Smooth muscle cell (in vitro differentiated cells): ENCODE results near the gene FYN. TPM values are rescaled to one million over a fixed set of nuclear protein-coding genes. Genes with fewer than 3 reads are reported as not detected.
A peak's percentile ranks its signal among the peaks of the same experiment; 100 is the strongest.

Experiments
- DNase-seq: peaks from one replicate; lab custom pipeline; 2025; ENCODE audit not compliant: unreplicated experiment; lab: John Stamatoyannopoulos, UW
- H2AFZ ChIP-seq: fragments of 200-600 bp; sonication (generic); 2 replicates; pipeline ENCODE4 v1.6.0; 2016; ENCODE audit warnings: antibody characterized with exemption, low read depth, mild to moderate bottlenecking
- H3F3A ChIP-seq: fragments of 200-600 bp; sonication (generic); 2 replicates; pipeline ENCODE4 v1.6.0; 2017; ENCODE audit warnings: antibody characterized with exemption, low read depth
- H3K27ac ChIP-seq: fragments of 200-600 bp; sonication (generic); 2 replicates; pipeline ENCODE4 v1.5.1; 2016; ENCODE audit warnings: low read depth, mild to moderate bottlenecking
- H3K27me3 ChIP-seq: fragments of 200-600 bp; sonication (generic); 2 replicates; pipeline ENCODE4 v1.6.1; 2016; ENCODE audit warnings: low read depth, mild to moderate bottlenecking
- H3K36me3 ChIP-seq: fragments of 200-600 bp; sonication (generic); 2 replicates; pipeline ENCODE4 v1.5.1; 2016; ENCODE audit warnings: low read depth
- H3K4me1 ChIP-seq: fragments of 200-600 bp; sonication (generic); 2 replicates; pipeline ENCODE4 v1.5.1; 2016; ENCODE audit warnings: low read depth
- H3K4me2 ChIP-seq: fragments of 200-600 bp; sonication (generic); 2 replicates; pipeline ENCODE4 v1.6.0; 2016; ENCODE audit warnings: mild to moderate bottlenecking
- H3K4me3 ChIP-seq: fragments of 200-600 bp; sonication (generic); 2 replicates; pipeline ENCODE4 v1.5.1; 2016; ENCODE audit warnings: mild to moderate bottlenecking
- H3K79me2 ChIP-seq: fragments of 200-600 bp; sonication (generic); 2 replicates; pipeline ENCODE4 v1.6.0; 2016; ENCODE audit warnings: low read depth, mild to moderate bottlenecking
- H3K9ac ChIP-seq: fragments of 200-600 bp; sonication (generic); 2 replicates; pipeline ENCODE4 v1.6.0; 2016; ENCODE audit warnings: low read depth
- H3K9me3 ChIP-seq: fragments of 200-600 bp; sonication (generic); replicated peaks from 2 replicates; pipeline ENCODE4 v1.5.1; 2016; ENCODE audit warnings: low read depth
- H4K20me1 ChIP-seq: fragments of 200-600 bp; sonication (generic); 2 replicates; pipeline ENCODE4 v1.6.0; 2016; ENCODE audit warnings: low read depth
- CTCF ChIP-seq: fragments of 200-600 bp; sonication (generic); IDR thresholded peaks from 2 replicates; pipeline ENCODE4 v1.5.1; 2017; ENCODE audit warnings: borderline replicate concordance, mild to moderate bottlenecking, antibody characterized with exemption; ENCODE audit not compliant: insufficient read depth, poor library complexity, severe bottlenecking
- WGBS: methylation state at CpG from one replicate; pipeline ENCODE4 v1.1.7; 2016; ENCODE audit warnings: low lambda C conversion rate; 5-methylcytosine and 5-hydroxymethylcytosine counted together
- polyA plus RNA-seq: library from polyadenylated mRNA; unstranded; fragments of >200 nt; fragmentation: Nextera tagmentation; extraction: Ambion mirVana; gene quantifications from 2 replicates; pipeline ENCODE4 v1.2.1, GENCODE V29; 2016
- total RNA-seq: library from RNA; depleted of rRNA; stranded (reverse); fragments of >200 nt; gene quantifications from 2 replicates; pipeline ENCODE4 v1.2.3, GENCODE V29; 2014

FYN gene
- total and polyA plus RNA-seq, 2 experiments from 2014 or later = 110 to 138 TPM

- peak overlapping the region; percentile 68 for H3K4me2 ChIP-seq
- H2AFZ ChIP-seq = no peak overlapping the region
- H3K36me3 ChIP-seq = no peaks in the 10 kb centered on the region
- H3K27me3 ChIP-seq = no peaks in the 10 kb centered on the region
- H3K4me3 ChIP-seq = no peak overlapping the region
- TF ChIP-seq CTCF = no peak
- 67% methylated on average over 11 of the region's 11 CpGs for WGBS
- peaks cover 44% of the 10 kb centered on the region for H3K79me2 ChIP-seq
- peaks cover 4% of the 10 kb centered on the region for H3F3A ChIP-seq
- H4K20me1 ChIP-seq = peaks cover 8% of the 10 kb centered on the region
- H3K4me1 ChIP-seq = peaks cover 14% of the 10 kb centered on the region
- no peaks in the 10 kb centered on the region for H3K9me3 ChIP-seq
- peak overlapping the region; percentile 37 for H3K9ac ChIP-seq
- peak overlapping the region; percentile 58 for H3K27ac ChIP-seq
- no peak for DNase-seq
Observed at GRCh38 chr6:111799576-111800258, 73.5 kb downstream of the FYN start.

- Histone ChIP-seq H3K9me3 (no peaks in the 10 kb centered on the region), H3K36me3 (no peaks in the 10 kb centered on the region), H3K27ac (no peak overlapping the region), H2AFZ (no peak overlapping the region), H4K20me1 (no peaks in the 10 kb centered on the region), H3K4me2 (no peak overlapping the region), H3F3A (peaks cover 4% of the 10 kb centered on the region), H3K9ac (no peak overlapping the region), H3K27me3 (no peaks in the 10 kb centered on the region), H3K4me1 (peaks cover 14% of the 10 kb centered on the region), H3K79me2 (peaks cover 55% of the 10 kb centered on the region), H3K4me3 (no peak overlapping the region)
- TF ChIP-seq CTCF = no peak
- DNase-seq = no peak
- 93% methylated on average over 5 of the region's 5 CpGs for WGBS
Observed at GRCh38 chr6:111798281-111798725, 74.9 kb downstream of the FYN start.

GRCh38 chr6:111796310-111796918 is 76.8 kb downstream of the FYN start:
- peaks cover 14% of the 10 kb centered on the region for H3K4me1 ChIP-seq
- no peak for DNase-seq
- H3K9me3 ChIP-seq = no peaks in the 10 kb centered on the region
- peaks cover 10% of the 10 kb centered on the region for H4K20me1 ChIP-seq
- H2AFZ ChIP-seq = no peak overlapping the region
- no peak overlapping the region for H3K9ac ChIP-seq
- WGBS = over 99% methylated on average over 3 of the region's 3 CpGs
- peaks cover under 1% of the 10 kb centered on the region for H3F3A ChIP-seq
- no peaks in the 10 kb centered on the region for H3K27me3 ChIP-seq
- H3K79me2 ChIP-seq = peaks cover 67% of the 10 kb centered on the region
- no peak overlapping the region for H3K4me3 ChIP-seq
- no peak overlapping the region for H3K4me2 ChIP-seq
- no peak overlapping the region for H3K27ac ChIP-seq
- no peak for TF ChIP-seq CTCF
- no peaks in the 10 kb centered on the region for H3K36me3 ChIP-seq
